GOT3 (cell line): Measurements from ENCODE around the gene NCBP3.

Source experiments
- DNase-seq: peaks from one replicate; lab custom pipeline; 2025; ENCODE audit warnings: mixed read lengths; lab: John Stamatoyannopoulos, UW

NCBP3 gene

GRCh38 chr17:3754458-3755334 is 91.3 kb downstream of the NCBP3 start:
- no peak for DNase-seq

DNA sequence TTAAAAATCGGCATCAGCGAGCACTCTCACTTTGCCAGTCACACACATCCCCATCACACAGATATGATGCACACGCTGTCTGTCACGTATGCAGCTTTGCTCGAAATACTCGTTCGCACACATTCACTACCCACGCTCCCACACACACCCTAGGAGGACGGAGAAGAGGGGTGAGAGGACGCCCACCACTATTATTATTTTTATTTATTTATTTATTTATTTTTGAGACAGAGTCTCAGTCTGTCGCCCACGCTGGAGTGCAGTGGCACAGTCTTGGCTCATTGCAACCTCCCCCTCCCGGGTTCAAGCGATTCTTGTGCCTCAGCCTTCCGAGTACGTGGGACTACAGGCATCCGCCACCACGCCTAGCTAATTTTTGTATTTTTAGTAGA is 92.0 kb downstream of the NCBP3 start:
- DNase-seq: no peak

- no peak for DNase-seq
Observed at GRCh38 chr17:3753624-3754023, 92.4 kb downstream of the NCBP3 start.
